Kidney (tissue), 14 donors: ENCODE measurements around the gene TNRC18. TPM values are rescaled to one million over a fixed set of nuclear protein-coding genes. Genes with fewer than 3 reads are reported as not detected.

Experiments
- DNase-seq, 5 donors: peaks; one replicate each; pipeline ENCODE4 v3.0.0-alpha.2; 2013 to 2020
- FAIRE-seq: peaks from 2 replicates; lab custom pipeline; 2012; peaks lifted over from hg19 to GRCh38; lab: Jason Lieb, UNC
- H3K27ac ChIP-seq, 2 donors: one replicate each; pipeline ENCODE4 v1.7.0; 2013; ENCODE audit warnings: low read depth in 2 of 2, low read length in 2 of 2, inconsistent platforms in 1 of 2
- H3K27me3 ChIP-seq: one replicate; pipeline ENCODE4 v1.7.1; 2013; ENCODE audit warnings: low read length, inconsistent platforms; ENCODE audit not compliant: control insufficient read depth, insufficient read depth
- H3K36me3 ChIP-seq, 3 donors: one replicate each; pipeline versions ENCODE4 v1.7.0 to v1.7.1; 2013; ENCODE audit warnings: low read length in 3 of 3, control low read depth in 1 of 3, inconsistent platforms in 1 of 3; ENCODE audit not compliant: insufficient read depth in 3 of 3, control insufficient read depth in 2 of 3
- H3K4me1 ChIP-seq, 3 donors: one replicate each; pipeline versions ENCODE4 v1.7.0 to v1.7.1; 2013; ENCODE audit warnings: low read length in 3 of 3, inconsistent platforms in 1 of 3, low read depth in 1 of 3; ENCODE audit not compliant: control insufficient read depth in 2 of 3, insufficient read depth in 2 of 3
- H3K4me3 ChIP-seq, 3 donors: one replicate each; pipeline versions ENCODE4 v1.7.0 to v1.8.1; 2013; ENCODE audit warnings: low read length in 3 of 3, control low read depth in 1 of 3, inconsistent platforms in 1 of 3
- H3K9ac ChIP-seq, 3 donors: one replicate each; pipeline versions ENCODE4 v1.7.0 to v1.7.1; 2013; ENCODE audit warnings: low read length in 3 of 3, control low read depth in 1 of 3, inconsistent platforms in 1 of 3
- H3K9me3 ChIP-seq, 3 donors: one replicate each; pipeline versions ENCODE4 v1.7.0 to v1.7.1; 2013; ENCODE audit warnings: low read length in 3 of 3, control low read depth in 1 of 3, inconsistent platforms in 1 of 3; ENCODE audit not compliant: control insufficient read depth in 2 of 3, insufficient read depth in 1 of 3
- CTCF ChIP-seq: IDR thresholded peaks from 3 replicates; pipeline ENCODE4 v1.5.1; 2012; ENCODE audit warnings: mild to moderate bottlenecking, moderate library complexity, borderline replicate concordance; ENCODE audit not compliant: insufficient read depth; ENCODE audit errors: extremely low read depth
- intact Hi-C: fragments of 100-400 bp; cut with DNase I; formaldehyde crosslinking; loops from one replicate; pipeline ENCODE4 v1.11.1; 2022
- polyA plus RNA-seq: library from polyadenylated mRNA; stranded (reverse); fragments of 350-450 nt; fragmentation: Illumina TruSeq; extraction: RNeasy Lipid Tissue Mini Kit (QIAGEN cat#74804); gene quantifications from one replicate; pipeline ENCODE4 v1.2.3, GENCODE V29; 2014; ENCODE audit warnings: low read depth, low replicate concordance; ENCODE audit not compliant: insufficient read depth
- total RNA-seq: library from RNA; stranded (reverse); fragmentation: NEBNext Ultra II Directional; extraction: Animal tissue kit (Norgen Biotek cat#: 25700); gene quantifications from one replicate; pipeline ENCODE4 v1.2.1, GENCODE V29; 2021
- donor health status: control.
- donor health status: control.
- donor health status: control.
- donor health status: control.
- donor health status: control.
- donor health status: DM: yes; HTN: yes; CAD: no.
- donor health status: Normal renal cell carcinoma (clear cell type).

Gene TNRC18
- total and polyA plus RNA-seq, 2 donors from 2014 or later: 12.5 to 125 TPM

GRCh38 chr7:5453566-5454075, 30.0 kb upstream of the TNRC18 start:
- no peak for FAIRE-seq

DNA sequence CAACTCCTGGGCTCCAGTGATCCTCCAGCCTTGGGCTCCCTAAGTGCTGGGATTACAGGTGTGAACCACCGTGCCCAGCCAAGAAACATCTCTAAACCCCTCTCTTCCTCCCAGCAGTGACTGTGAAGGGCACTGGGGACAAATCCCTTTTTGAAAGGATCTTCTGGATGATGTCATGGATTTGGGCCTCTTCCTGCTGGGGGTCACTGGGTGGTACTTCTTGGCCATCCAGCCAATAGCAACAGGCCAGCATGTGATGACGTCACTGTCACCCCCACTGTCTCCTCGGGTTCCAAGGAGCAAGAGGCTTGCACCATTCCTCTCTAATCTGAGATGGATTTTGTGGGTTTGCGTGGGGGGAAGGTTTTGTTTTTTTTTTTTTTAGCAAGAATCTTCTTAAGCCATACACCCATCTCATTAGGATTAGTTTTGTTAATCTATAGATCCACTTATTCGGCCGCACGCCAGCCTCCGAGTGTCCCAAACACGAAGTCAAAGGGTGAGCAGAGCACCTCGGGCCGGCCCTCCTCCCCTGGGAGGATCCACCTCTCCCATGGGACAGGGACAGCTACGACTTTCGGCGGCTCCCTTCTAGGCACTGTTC, 29.4 kb upstream of the TNRC18 start:
- Histone ChIP-seq H3K4me3 (no peak overlapping the region), H3K4me1 (no peaks in the 10 kb centered on the region), H3K27me3 (no peaks in the 10 kb centered on the region), H3K27ac (no peak overlapping the region), H3K9ac (no peak overlapping the region), H3K36me3 (no peaks in the 10 kb centered on the region), H3K9me3 (no peaks in the 10 kb centered on the region)
- intact Hi-C loops: no loop called here
- no peak for FAIRE-seq
- no peak for TF ChIP-seq CTCF
- DNase-seq: peak in 1 of 5 donors; percentile 38

More at GRCh38 chr7:5453566-5454075, 30.0 kb upstream of the TNRC18 start:
- Histone ChIP-seq H3K9me3 (no peaks in the 10 kb centered on the region), H3K4me3 (no peak overlapping the region), H3K4me1 (no peaks in the 10 kb centered on the region), H3K27ac (no peak overlapping the region), H3K9ac (no peak overlapping the region), H3K27me3 (no peaks in the 10 kb centered on the region), H3K36me3 (no peaks in the 10 kb centered on the region)
- TF ChIP-seq CTCF: no peak
- intact Hi-C loops: no loop called here
- DNase-seq: no peak

DNA sequence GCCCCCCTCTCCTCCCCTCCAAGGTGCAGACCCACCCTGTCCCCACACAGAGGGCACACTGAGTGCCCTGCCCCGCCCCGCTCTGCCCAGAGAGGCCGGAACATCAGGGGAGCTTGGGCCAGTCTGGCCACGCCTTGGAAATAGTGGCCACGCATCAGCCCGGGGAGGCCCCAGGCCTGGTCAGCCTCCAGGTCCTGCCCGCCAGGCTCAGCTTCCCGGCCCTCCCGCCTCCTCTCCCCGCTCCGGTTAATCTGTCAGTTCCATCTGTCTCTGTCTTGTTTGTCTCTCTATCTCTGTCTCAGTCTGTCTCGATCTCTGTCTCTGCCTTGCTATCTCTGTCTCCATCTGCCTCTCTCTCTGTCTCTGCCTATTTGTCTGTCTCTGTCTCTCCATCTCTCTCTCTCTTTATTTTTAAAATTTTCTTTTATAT, 28.9 kb upstream of the TNRC18 start:
- Histone ChIP-seq H3K9ac (no peak overlapping the region), H3K27ac (no peak overlapping the region), H3K4me3 (no peak overlapping the region), H3K4me1 (no peaks in the 10 kb centered on the region), H3K9me3 (no peaks in the 10 kb centered on the region), H3K36me3 (no peaks in the 10 kb centered on the region), H3K27me3 (no peaks in the 10 kb centered on the region)
- DNase-seq (peak in 1 of 5 donors; percentile 78), FAIRE-seq (no peak)
- no peak for TF ChIP-seq CTCF
- intact Hi-C loops: no loop called here

- Histone ChIP-seq H3K4me3 (no peak overlapping the region), H3K27ac (no peak overlapping the region), H3K4me1 (no peaks in the 10 kb centered on the region), H3K9ac (no peak overlapping the region), H3K36me3 (no peaks in the 10 kb centered on the region), H3K27me3 (no peaks in the 10 kb centered on the region), H3K9me3 (no peaks in the 10 kb centered on the region)
- no peak for DNase-seq
- intact Hi-C loops: no loop called here
- TF ChIP-seq CTCF: no peak
- FAIRE-seq: no peak
Measured at GRCh38 chr7:5451391-5451790, 27.8 kb upstream of the TNRC18 start.
